Measurements from ENCODE around the gene PCBD2. TPM values are rescaled to one million over a fixed set of nuclear protein-coding genes. Genes with fewer than 3 reads are reported as not detected.
"Not testable (repeated sequence)": the region's sequence is repeated elsewhere in the genome, so short reads cannot be mapped to it uniquely, and the experiment has no call there.

The PCBD2 gene
- total RNA-seq, 2 experiments from 2014 or later = 9.6 to 10.5 TPM

DNA sequence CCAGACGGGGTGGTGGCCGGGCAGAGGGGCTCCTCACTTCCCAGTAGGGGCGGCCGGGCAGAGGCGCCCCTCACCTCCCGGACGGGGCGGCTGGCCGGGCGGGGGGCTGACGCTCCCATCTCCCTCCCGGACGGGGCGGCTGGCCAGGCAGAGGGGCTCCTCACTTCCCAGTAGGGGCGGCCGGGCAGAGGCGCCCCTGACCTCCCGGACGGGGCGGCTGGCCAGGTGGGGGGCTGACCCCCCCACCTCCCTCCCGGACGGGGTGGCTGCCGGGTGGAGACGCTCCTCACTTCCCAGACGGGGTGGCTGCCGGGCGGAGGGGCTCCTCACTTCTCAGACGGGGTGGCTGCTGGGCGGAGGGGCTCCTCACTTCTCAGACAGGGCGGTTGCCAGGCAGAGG is 23.2 kb upstream of the PCBD2 start:
- intact Hi-C loops (cut with micrococcal nuclease); H3K9me3 Mint-ChIP-seq; CTCF ChIA-PET; H3K36me3 Mint-ChIP-seq (ENCODE audit: low read depth); DNase-seq; H3K27me3 Mint-ChIP-seq (ENCODE audit: low read depth); H3K4me3 Mint-ChIP-seq; H3K27ac Mint-ChIP-seq: not testable (repeated sequence)
- peaks cover 27% of the 10 kb centered on the region for H3K4me1 Mint-ChIP-seq (ENCODE audit: low read depth)

DNA sequence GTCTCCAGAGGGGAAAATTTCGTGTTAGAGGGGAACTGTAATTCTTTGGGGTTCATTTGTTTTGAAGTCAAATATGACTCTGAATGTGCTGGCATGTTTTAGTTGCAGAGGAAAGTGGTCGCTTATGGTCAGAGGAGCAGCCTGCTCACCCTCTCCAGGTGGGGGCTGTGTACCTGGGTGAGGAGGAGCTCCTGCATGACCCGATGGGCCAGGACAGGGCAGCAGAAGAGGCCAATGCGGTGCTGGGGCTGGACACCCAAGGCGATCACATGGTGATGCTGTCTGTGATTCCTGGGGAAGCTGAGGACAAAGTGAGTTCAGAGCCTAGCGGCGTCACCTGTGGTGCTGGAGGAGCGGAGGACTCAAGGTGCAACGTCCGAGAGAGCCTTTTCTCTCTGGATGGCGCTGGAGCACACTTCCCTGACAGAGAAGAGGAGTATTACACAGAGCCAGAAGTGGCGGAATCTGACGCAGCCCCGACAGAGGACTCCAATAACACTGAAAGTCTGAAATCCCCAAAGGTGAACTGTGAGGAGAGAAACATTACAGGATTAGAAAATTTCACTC is 17.3 kb upstream of the PCBD2 start:
- CTCF ChIA-PET = no interaction called here
- intact Hi-C loops (cut with micrococcal nuclease) = no loop called here
- no peak for DNase-seq
- H3K27me3 Mint-ChIP-seq (ENCODE audit: low read depth) = no peaks in the 10 kb centered on the region
- no peaks in the 10 kb centered on the region for H3K4me1 Mint-ChIP-seq (ENCODE audit: low read depth)
- peaks cover 16% of the 10 kb centered on the region for H3K36me3 Mint-ChIP-seq (ENCODE audit: low read depth)
- H3K4me3 Mint-ChIP-seq = no peak overlapping the region
- H3K27ac Mint-ChIP-seq = peak overlapping the region; percentile 8
- H3K9me3 Mint-ChIP-seq = no peaks in the 10 kb centered on the region

DNA sequence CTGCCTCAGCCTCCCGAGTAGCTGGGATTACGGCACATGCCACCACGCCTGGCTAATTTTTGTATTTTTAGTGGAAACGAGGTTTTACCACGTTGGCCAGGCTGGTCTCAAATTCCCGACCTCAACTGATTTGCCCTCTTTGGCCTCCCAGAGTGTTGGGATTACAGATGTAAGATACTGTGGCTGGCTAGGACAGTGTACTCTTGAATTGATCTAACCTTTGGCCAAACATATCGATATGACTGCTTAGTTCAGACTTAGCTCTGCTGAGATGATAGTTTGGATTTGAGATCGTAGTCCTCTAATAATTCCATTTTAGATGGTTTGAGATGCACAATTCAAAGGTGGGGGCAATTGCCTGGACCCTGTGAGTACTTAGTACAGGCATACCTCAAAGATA is 15.6 kb upstream of the PCBD2 start:
- Mint-ChIP-seq H3K27me3 (ENCODE audit: low read depth) (no peaks in the 10 kb centered on the region), H3K27ac (no peak overlapping the region), H3K9me3 (no peaks in the 10 kb centered on the region), H3K4me3 (no peak overlapping the region), H3K36me3 (ENCODE audit: low read depth) (peaks cover 19% of the 10 kb centered on the region), H3K4me1 (ENCODE audit: low read depth) (no peaks in the 10 kb centered on the region)
- intact Hi-C loops (cut with micrococcal nuclease) = no loop called here
- DNase-seq = no peak
- CTCF ChIA-PET = no interaction called here

DNA sequence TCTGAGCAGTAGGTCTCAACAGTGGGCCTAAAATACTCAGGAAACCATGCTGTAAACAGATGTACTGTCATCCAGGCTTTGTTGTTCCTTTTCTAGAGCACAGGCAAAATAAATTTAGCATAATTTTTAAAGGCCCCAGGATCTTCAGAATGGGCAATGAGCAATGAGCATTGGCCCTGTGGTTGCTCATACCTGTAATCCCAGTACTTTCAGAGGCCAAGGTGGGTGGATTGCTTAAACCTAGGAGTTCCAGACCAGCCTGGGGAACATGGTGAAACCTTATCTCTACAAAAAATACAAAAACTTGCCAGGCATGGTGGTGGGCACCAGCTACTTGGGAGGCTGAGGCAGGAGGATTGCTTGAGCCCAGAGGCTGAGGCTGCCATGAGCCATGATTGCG is 13.5 kb upstream of the PCBD2 start:
- H3K4me1 Mint-ChIP-seq (ENCODE audit: low read depth) = no peaks in the 10 kb centered on the region
- H3K27me3 Mint-ChIP-seq (ENCODE audit: low read depth) = no peaks in the 10 kb centered on the region
- no peak overlapping the region for H3K27ac Mint-ChIP-seq
- no peaks in the 10 kb centered on the region for H3K9me3 Mint-ChIP-seq
- peaks cover 19% of the 10 kb centered on the region for H3K36me3 Mint-ChIP-seq (ENCODE audit: low read depth)
- no peak overlapping the region for H3K4me3 Mint-ChIP-seq
- DNase-seq = no peak
- intact Hi-C loops (cut with micrococcal nuclease) = no loop called here
- CTCF ChIA-PET = interaction anchor here (0.8 kb wide), 1 partner anchor 9 kb away, joined by 4 read pairs; no protein-coding TSS in a partner anchor

DNA sequence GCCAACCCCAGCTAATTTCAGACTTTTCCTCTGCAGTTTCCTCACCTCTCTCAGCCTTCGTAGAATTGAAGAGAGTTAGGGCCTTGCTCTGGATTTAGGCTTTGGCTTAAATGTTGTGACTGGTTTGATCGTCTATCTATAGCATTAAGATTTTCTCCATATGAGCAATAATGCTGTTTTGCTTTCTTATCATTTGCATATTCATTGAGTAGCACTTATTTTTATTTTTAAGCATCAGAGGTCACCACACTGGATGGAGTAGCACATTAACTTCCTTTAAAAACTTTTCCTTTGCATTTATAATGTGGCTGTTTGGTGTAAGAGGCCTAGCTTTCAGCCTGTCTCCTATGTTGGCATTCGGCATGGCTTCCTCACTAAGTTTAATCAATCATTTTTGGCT is 12.6 kb upstream of the PCBD2 start:
- intact Hi-C loops (cut with micrococcal nuclease) = no loop called here
- no peak overlapping the region for H3K4me3 Mint-ChIP-seq
- peaks cover 19% of the 10 kb centered on the region for H3K36me3 Mint-ChIP-seq (ENCODE audit: low read depth)
- CTCF ChIA-PET = no interaction called here
- no peaks in the 10 kb centered on the region for H3K27me3 Mint-ChIP-seq (ENCODE audit: low read depth)
- H3K27ac Mint-ChIP-seq = no peak overlapping the region
- no peaks in the 10 kb centered on the region for H3K4me1 Mint-ChIP-seq (ENCODE audit: low read depth)
- H3K9me3 Mint-ChIP-seq = no peaks in the 10 kb centered on the region
- DNase-seq = no peak

DNA sequence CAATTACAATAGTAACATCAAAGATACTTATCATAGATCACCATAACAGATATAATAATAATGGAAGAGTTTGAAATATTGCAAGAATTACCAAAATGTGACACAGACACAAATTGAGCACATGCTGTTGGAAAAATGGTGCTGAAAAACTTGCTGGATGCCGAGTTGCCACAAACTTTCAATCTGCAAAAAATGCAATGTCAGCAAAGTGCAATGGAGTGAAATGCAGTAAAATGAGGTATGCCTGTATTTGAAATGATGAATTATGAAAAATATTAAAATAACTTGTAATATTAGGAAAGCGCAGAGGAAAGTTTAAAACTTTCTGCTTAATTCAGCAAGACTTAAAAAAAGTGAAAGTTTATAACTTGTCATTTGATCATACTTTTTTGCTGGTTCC is 12.0 kb upstream of the PCBD2 start:
- intact Hi-C loops (cut with micrococcal nuclease) = no loop called here
- H3K9me3 Mint-ChIP-seq = no peaks in the 10 kb centered on the region
- peaks cover 17% of the 10 kb centered on the region for H3K36me3 Mint-ChIP-seq (ENCODE audit: low read depth)
- H3K4me3 Mint-ChIP-seq = no peak overlapping the region
- H3K27ac Mint-ChIP-seq = no peak overlapping the region
- H3K4me1 Mint-ChIP-seq (ENCODE audit: low read depth) = no peaks in the 10 kb centered on the region
- CTCF ChIA-PET = no interaction called here
- no peaks in the 10 kb centered on the region for H3K27me3 Mint-ChIP-seq (ENCODE audit: low read depth)
- no peak for DNase-seq

DNA sequence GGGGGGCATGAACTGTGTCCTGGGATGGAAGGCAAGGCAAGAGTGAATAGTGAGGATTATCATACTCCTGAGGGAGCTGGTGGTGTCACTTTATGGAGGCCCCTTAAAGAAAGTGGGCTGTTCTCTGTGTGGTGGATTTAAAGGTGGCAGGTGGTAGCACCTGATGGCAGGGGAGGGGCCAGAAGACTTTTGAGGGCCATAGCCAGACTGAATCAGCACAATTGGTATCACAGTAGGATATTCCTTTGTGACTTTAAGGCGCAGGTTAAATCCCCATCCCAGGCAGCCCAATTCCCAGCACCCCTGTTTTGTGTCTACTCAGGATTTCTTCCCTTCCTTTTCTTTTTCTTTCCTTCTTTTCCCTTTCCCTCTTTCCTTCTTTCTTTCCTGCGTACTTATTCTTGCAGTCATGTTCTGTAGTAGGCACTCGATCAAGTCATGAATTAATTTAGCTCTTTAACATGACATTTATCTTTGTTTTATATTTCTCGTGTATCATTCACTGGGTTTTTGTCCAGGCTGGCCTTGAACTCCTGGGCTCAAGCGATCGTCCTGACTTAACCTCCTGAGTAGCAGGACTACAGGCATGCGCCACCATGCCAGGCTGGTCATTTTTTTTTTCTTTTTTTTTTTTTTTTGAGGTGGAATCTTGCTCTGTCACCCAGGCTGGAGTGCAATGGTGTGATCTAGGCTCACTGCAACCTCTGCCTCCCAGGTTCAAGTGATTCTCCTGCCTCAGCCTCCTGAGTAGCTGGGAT is 11.0 kb upstream of the PCBD2 start:
- Mint-ChIP-seq H3K4me1 (ENCODE audit: low read depth) (no peaks in the 10 kb centered on the region), H3K4me3 (no peak overlapping the region), H3K27me3 (ENCODE audit: low read depth) (no peaks in the 10 kb centered on the region), H3K9me3 (no peaks in the 10 kb centered on the region), H3K36me3 (ENCODE audit: low read depth) (peaks cover 12% of the 10 kb centered on the region), H3K27ac (no peak overlapping the region)
- intact Hi-C loops (cut with micrococcal nuclease) = no loop called here
- DNase-seq = no peak
- CTCF ChIA-PET = no interaction called here

- peaks cover 6% of the 10 kb centered on the region for H3K36me3 Mint-ChIP-seq (ENCODE audit: low read depth)
- H3K4me3 Mint-ChIP-seq = no peak overlapping the region
- H3K9me3 Mint-ChIP-seq = no peaks in the 10 kb centered on the region
- peak; percentile 14 for DNase-seq
- intact Hi-C loops (cut with micrococcal nuclease) = loop anchor here (10.0 kb wide), 1 partner anchor 677 kb away; the partner anchor contains the start of gene PPP2CA
- peaks cover 17% of the 10 kb centered on the region for H3K4me1 Mint-ChIP-seq (ENCODE audit: low read depth)
- no peaks in the 10 kb centered on the region for H3K27me3 Mint-ChIP-seq (ENCODE audit: low read depth)
- CTCF ChIA-PET = interaction anchor here (0.8 to 2.0 kb wide), 5 partner anchors 17 to 164 kb away, joined by 3 to 9 read pairs (median 3); partner anchors contain the start of gene CAMLG
- H3K27ac Mint-ChIP-seq = peak overlapping the region; percentile 18
Observed at GRCh38 chr5:134902071-134902801, 2.7 kb upstream of the PCBD2 start.

- peak overlapping the region; percentile 98 for H3K4me3 Mint-ChIP-seq
- H3K27ac Mint-ChIP-seq = peak overlapping the region; percentile 99
- intact Hi-C loops (cut with micrococcal nuclease) = loop anchor here (1.0 to 10.0 kb wide), 14 partner anchors 15 to 728 kb away; partner anchors contain the start of genes C5orf24, CAMLG, DDX46 and JADE2
- peak; percentile 65 for DNase-seq
- no peaks in the 10 kb centered on the region for H3K9me3 Mint-ChIP-seq
- peaks cover 3% of the 10 kb centered on the region for H3K36me3 Mint-ChIP-seq (ENCODE audit: low read depth)
- CTCF ChIA-PET = interaction anchor here (0.6 to 3.1 kb wide), 24 partner anchors 8 to 756 kb away, joined by 3 to 16 read pairs (median 5); partner anchors contain the start of genes C5orf24, CAMLG, DDX46 and TXNDC15
- no peaks in the 10 kb centered on the region for H3K27me3 Mint-ChIP-seq (ENCODE audit: low read depth)
- H3K4me1 Mint-ChIP-seq (ENCODE audit: low read depth) = peaks cover 17% of the 10 kb centered on the region
Observed at GRCh38 chr5:134905246-134905996, 490 bp downstream of the PCBD2 start.

GRCh38 chr5:134906811-134907210 is 1.9 kb downstream of the PCBD2 start:
- DNase-seq = no peak
- Mint-ChIP-seq H3K4me1 (ENCODE audit: low read depth) (peaks cover 17% of the 10 kb centered on the region), H3K27ac (peak overlapping the region; percentile 74), H3K4me3 (no peak overlapping the region), H3K9me3 (no peaks in the 10 kb centered on the region), H3K27me3 (ENCODE audit: low read depth) (no peaks in the 10 kb centered on the region), H3K36me3 (ENCODE audit: low read depth) (peaks cover 7% of the 10 kb centered on the region)
- intact Hi-C loops (cut with micrococcal nuclease) = loop anchor here (5.0 to 10.0 kb wide), 2 partner anchors 425 to 682 kb away; partner anchors contain the start of gene PPP2CA
- CTCF ChIA-PET = interaction anchor here (0.7 to 3.1 kb wide), 3 partner anchors 10 to 1041 kb away, joined by 4 to 13 read pairs (median 4); partner anchors contain the start of gene C5orf24

DNA sequence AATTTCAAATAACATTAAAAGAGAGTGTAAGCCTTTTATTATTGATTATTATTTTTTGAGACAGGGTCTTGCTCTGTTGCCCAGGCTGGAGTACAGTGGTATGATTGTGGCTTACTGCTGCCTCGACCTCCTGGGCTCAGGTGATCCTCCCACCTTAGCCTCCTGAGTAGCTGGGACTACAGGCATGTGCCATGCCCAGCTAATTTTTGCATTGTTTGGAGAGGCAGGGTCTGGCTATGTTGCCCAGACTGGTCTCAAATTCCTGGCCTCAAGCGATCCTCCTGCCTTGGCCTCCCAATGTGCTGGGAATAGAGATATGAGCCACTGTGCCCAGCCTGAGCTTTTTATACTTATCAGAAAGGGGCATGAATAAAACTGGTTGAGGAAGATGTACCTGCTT is 5.8 kb downstream of the PCBD2 start:
- intact Hi-C loops (cut with micrococcal nuclease); H3K27me3 Mint-ChIP-seq (ENCODE audit: low read depth); H3K4me1 Mint-ChIP-seq (ENCODE audit: low read depth); H3K27ac Mint-ChIP-seq; DNase-seq; H3K9me3 Mint-ChIP-seq; H3K4me3 Mint-ChIP-seq; H3K36me3 Mint-ChIP-seq (ENCODE audit: low read depth): not testable (repeated sequence)
- CTCF ChIA-PET = interaction anchor here (0.7 kb wide), 1 partner anchor 607 kb away, joined by 3 read pairs; no protein-coding TSS in a partner anchor

Measured in activated naive CD4-positive, alpha-beta T cell treated with anti-CD3 and anti-CD28 coated beads for 36 hours (primary cell).